ENCODE results near the gene GPR6.

Gene GPR6

GRCh38 chr6:109979033-109979921 is 1.2 kb downstream of the GPR6 start:
- Mint-ChIP-seq H3K27me3 (ENCODE audit: low read depth) (peaks cover 25% of the 10 kb centered on the region), H3K27ac (no peak overlapping the region), H3K4me1 (ENCODE audit: low read depth) (peaks cover 1% of the 10 kb centered on the region), H3K36me3 (ENCODE audit: low read depth) (no peaks in the 10 kb centered on the region), H3K9me3 (no peaks in the 10 kb centered on the region), H3K4me3 (no peak overlapping the region)

GRCh38 chr6:109984410-109984809 is 6.3 kb downstream of the GPR6 start:
- peaks cover 13% of the 10 kb centered on the region for H3K27me3 Mint-ChIP-seq (ENCODE audit: low read depth)
- no peak overlapping the region for H3K27ac Mint-ChIP-seq
- H3K4me1 Mint-ChIP-seq (ENCODE audit: low read depth), result peaks cover 1% of the 10 kb centered on the region
- H3K9me3 Mint-ChIP-seq, result no peaks in the 10 kb centered on the region
- no peaks in the 10 kb centered on the region for H3K36me3 Mint-ChIP-seq (ENCODE audit: low read depth)
- H3K4me3 Mint-ChIP-seq, result no peak overlapping the region

DNA sequence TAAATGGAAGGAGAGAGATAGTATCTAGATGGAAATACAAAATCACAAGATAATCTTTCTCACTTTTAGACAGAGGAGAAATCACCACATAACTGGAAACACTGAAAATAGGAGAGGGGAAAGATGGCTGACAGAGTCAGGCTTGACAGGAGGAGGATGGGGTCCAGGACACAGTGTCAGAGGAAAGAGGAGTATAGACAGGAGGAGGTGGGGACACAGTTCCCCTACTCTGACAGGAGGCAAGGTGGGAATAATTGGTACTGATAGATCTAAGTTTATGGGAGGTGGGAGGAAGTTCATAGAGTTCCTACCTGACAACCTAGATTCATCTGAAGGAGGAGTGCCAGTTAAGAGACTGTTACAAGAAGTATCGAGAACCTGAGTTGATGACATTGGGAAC is 9.1 kb downstream of the GPR6 start:
- Mint-ChIP-seq H3K4me1 (ENCODE audit: low read depth) (no peaks in the 10 kb centered on the region), H3K36me3 (ENCODE audit: low read depth) (no peaks in the 10 kb centered on the region), H3K4me3 (no peak overlapping the region), H3K9me3 (no peaks in the 10 kb centered on the region), H3K27me3 (ENCODE audit: low read depth) (peaks cover 8% of the 10 kb centered on the region), H3K27ac (no peak overlapping the region)

- Mint-ChIP-seq H3K4me1 (ENCODE audit: low read depth) (no peaks in the 10 kb centered on the region), H3K9me3 (no peaks in the 10 kb centered on the region), H3K4me3 (no peak overlapping the region), H3K36me3 (ENCODE audit: low read depth) (no peaks in the 10 kb centered on the region), H3K27ac (no peak overlapping the region), H3K27me3 (ENCODE audit: low read depth) (peaks cover 8% of the 10 kb centered on the region)
Measured at GRCh38 chr6:109991201-109992101, 13.3 kb downstream of the GPR6 start.

DNA sequence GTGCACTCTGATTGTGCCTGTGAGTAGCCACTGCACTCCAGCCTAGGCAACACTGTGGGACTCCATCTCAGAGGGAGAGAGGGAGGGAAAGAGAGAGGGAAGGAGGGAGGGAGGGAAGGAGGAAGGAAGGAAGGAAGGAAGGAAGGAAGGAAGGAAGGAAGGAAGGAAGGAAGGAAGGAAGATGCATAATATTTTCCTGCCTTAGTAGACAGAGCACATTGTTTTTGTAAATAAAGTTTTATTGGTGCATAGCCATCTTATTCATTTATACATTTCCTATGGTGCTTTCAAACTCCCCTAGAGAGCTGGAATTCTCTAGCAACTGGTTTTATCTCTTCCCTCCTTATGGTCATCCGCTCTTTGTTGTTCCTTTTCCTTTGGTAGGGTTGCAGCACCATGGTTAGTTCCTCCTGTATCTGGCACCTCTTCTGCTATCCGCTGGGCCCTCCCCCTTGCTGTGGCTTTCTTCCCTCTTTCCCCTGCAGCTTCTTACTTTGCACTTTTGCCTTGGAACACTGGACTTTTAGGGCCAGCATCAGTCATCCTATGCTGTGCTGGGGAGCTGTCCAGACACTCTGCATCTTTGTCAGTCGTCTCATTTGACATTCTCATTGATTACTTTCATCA is 20.2 kb downstream of the GPR6 start:
- Mint-ChIP-seq H3K36me3 (ENCODE audit: low read depth) (no peaks in the 10 kb centered on the region), H3K27ac (no peak overlapping the region), H3K4me1 (ENCODE audit: low read depth) (no peaks in the 10 kb centered on the region), H3K9me3 (no peaks in the 10 kb centered on the region), H3K27me3 (ENCODE audit: low read depth) (peaks cover 4% of the 10 kb centered on the region), H3K4me3 (no peak overlapping the region)

DNA sequence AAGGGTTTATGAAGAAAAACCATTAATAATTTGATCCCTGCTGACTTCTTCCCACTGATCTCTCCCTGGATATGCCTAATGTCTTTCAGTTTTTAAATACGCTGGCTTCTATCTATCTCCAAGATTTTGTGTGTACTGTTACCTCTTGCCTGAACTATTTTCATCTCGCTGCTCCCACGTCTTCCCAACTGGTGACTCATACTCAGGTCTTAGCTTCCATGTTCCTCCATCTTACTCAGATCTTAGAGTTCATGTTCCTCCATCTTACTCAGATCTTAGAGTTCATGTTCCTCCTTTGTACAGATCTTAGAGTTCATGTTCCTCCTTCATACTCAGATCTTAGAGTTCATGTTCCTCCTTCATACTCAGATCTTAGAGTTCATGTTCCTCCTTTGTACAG is 21.6 kb downstream of the GPR6 start:
- H3K9me3 Mint-ChIP-seq, result no peaks in the 10 kb centered on the region
- H3K36me3 Mint-ChIP-seq (ENCODE audit: low read depth), result no peaks in the 10 kb centered on the region
- H3K27ac Mint-ChIP-seq, result no peak overlapping the region
- H3K4me1 Mint-ChIP-seq (ENCODE audit: low read depth), result no peaks in the 10 kb centered on the region
- H3K27me3 Mint-ChIP-seq (ENCODE audit: low read depth), result peaks cover 4% of the 10 kb centered on the region
- no peak overlapping the region for H3K4me3 Mint-ChIP-seq

DNA sequence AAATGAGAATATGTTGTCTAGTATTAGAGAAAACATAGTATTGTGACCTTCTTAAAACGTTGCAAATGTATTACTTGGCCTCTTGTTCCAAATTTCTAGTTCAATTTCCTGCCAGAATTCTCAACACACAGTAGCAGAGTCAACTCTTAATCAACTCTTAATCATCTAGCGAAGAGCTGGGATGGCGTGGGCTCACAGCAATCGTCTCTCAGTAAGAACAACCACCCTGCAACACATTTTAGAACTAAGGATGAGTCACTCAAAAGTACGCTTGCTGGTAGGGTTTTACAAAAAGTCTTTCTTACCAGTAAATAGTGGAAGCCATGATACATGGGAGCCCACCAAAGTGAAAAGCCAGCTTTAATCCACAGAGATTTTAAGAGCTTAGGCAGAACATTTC is 24.6 kb downstream of the GPR6 start:
- peaks cover 5% of the 10 kb centered on the region for H3K27me3 Mint-ChIP-seq (ENCODE audit: low read depth)

GRCh38 chr6:110013386-110013785 is 35.3 kb downstream of the GPR6 start:
- H3K27ac Mint-ChIP-seq, result no peak overlapping the region
- H3K27me3 Mint-ChIP-seq (ENCODE audit: low read depth), result peaks cover 3% of the 10 kb centered on the region
- no peaks in the 10 kb centered on the region for H3K4me1 Mint-ChIP-seq (ENCODE audit: low read depth)
- H3K36me3 Mint-ChIP-seq (ENCODE audit: low read depth), result no peaks in the 10 kb centered on the region
- H3K4me3 Mint-ChIP-seq, result no peak overlapping the region
- no peaks in the 10 kb centered on the region for H3K9me3 Mint-ChIP-seq

More for the DNA sequence above, 24.6 kb downstream of the GPR6 start:
- H3K9me3 Mint-ChIP-seq, result no peaks in the 10 kb centered on the region
- no peaks in the 10 kb centered on the region for H3K36me3 Mint-ChIP-seq (ENCODE audit: low read depth)
- H3K27ac Mint-ChIP-seq, result no peak overlapping the region
- no peaks in the 10 kb centered on the region for H3K4me1 Mint-ChIP-seq (ENCODE audit: low read depth)
- H3K4me3 Mint-ChIP-seq, result no peak overlapping the region

- H3K4me3 Mint-ChIP-seq, result no peak overlapping the region
- no peaks in the 10 kb centered on the region for H3K9me3 Mint-ChIP-seq
- peaks cover 3% of the 10 kb centered on the region for H3K27me3 Mint-ChIP-seq (ENCODE audit: low read depth)
- H3K4me1 Mint-ChIP-seq (ENCODE audit: low read depth), result no peaks in the 10 kb centered on the region
- H3K27ac Mint-ChIP-seq, result no peak overlapping the region
- no peaks in the 10 kb centered on the region for H3K36me3 Mint-ChIP-seq (ENCODE audit: low read depth)
Measured at GRCh38 chr6:110015206-110015605, 37.1 kb downstream of the GPR6 start.

- Mint-ChIP-seq H3K36me3 (ENCODE audit: low read depth) (no peaks in the 10 kb centered on the region), H3K27me3 (ENCODE audit: low read depth) (no peaks in the 10 kb centered on the region), H3K27ac (no peak overlapping the region), H3K9me3 (no peaks in the 10 kb centered on the region), H3K4me3 (no peak overlapping the region), H3K4me1 (ENCODE audit: low read depth) (peaks cover 5% of the 10 kb centered on the region)
Measured at GRCh38 chr6:110017306-110017705, 39.2 kb downstream of the GPR6 start.

GRCh38 chr6:110017946-110018345 is 39.8 kb downstream of the GPR6 start:
- H3K9me3 Mint-ChIP-seq, result no peaks in the 10 kb centered on the region
- no peak overlapping the region for H3K27ac Mint-ChIP-seq
- peaks cover 5% of the 10 kb centered on the region for H3K4me1 Mint-ChIP-seq (ENCODE audit: low read depth)
- H3K27me3 Mint-ChIP-seq (ENCODE audit: low read depth), result no peaks in the 10 kb centered on the region
- H3K4me3 Mint-ChIP-seq, result no peak overlapping the region
- no peaks in the 10 kb centered on the region for H3K36me3 Mint-ChIP-seq (ENCODE audit: low read depth)

DNA sequence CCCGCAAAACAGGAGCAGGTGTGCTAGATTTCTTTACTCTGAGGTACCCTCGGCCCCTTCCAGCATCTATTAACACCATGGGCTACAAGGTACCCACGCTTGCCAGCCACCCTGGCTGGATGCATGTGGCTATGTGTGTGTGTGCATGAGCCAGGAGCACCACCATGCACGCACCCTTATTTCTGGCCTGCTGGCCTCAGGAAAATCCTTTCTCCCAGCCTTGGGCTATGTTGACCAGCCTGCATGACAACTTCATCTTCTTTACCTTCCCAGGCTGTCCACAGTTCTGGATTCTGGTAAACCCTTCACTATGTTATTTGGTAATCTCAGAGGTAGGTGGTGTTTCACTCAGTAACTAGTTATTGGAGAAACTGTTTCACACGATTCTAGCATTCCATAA is 40.4 kb downstream of the GPR6 start:
- Mint-ChIP-seq H3K4me3 (no peak overlapping the region), H3K27me3 (ENCODE audit: low read depth) (no peaks in the 10 kb centered on the region), H3K4me1 (ENCODE audit: low read depth) (peaks cover 5% of the 10 kb centered on the region), H3K36me3 (ENCODE audit: low read depth) (no peaks in the 10 kb centered on the region), H3K27ac (no peak overlapping the region), H3K9me3 (no peaks in the 10 kb centered on the region)

DNA sequence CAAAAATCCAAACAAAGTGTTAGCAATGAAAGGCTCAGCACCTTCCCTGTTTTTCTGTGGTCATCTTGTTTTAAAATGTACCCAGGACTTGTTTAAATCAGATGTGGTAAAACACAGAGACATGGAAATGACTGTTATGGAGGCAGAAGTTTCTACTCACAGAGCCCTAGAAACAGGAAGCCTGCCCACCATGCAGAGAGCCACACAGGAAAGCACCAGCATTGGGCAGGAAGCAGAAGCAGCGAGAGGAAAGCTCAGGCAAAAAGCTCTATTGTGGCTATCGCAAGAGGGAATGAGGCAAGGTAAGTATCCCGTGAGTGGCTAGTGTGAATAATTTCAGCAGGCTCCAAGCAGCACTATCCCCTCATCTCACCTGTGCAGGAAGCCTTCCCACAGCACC is 42.8 kb downstream of the GPR6 start:
- Mint-ChIP-seq H3K27me3 (ENCODE audit: low read depth) (no peaks in the 10 kb centered on the region), H3K36me3 (ENCODE audit: low read depth) (no peaks in the 10 kb centered on the region), H3K4me1 (ENCODE audit: low read depth) (peaks cover 5% of the 10 kb centered on the region), H3K9me3 (no peaks in the 10 kb centered on the region), H3K27ac (no peak overlapping the region), H3K4me3 (no peak overlapping the region)

GRCh38 chr6:110029144-110029543 is 51.0 kb downstream of the GPR6 start:
- Mint-ChIP-seq H3K36me3 (ENCODE audit: low read depth) (no peaks in the 10 kb centered on the region), H3K4me1 (ENCODE audit: low read depth) (no peaks in the 10 kb centered on the region), H3K27me3 (ENCODE audit: low read depth) (peaks cover 4% of the 10 kb centered on the region), H3K9me3 (no peaks in the 10 kb centered on the region), H3K4me3 (no peak overlapping the region), H3K27ac (no peak overlapping the region)
